A549 treated with Hydrocortisone at 1 μM for 4 hours (cell line): Measurements from ENCODE around the gene KXD1. TPM values are rescaled to one million over a fixed set of nuclear protein-coding genes. Genes with fewer than 3 reads are reported as not detected.

Experiments used
- total RNA-seq: library from RNA; stranded (reverse); fragments of 200-300 nt; extraction: Qiagen RNA extraction; gene quantifications from 5 replicates; pipeline ENCODE4 v1.2.3, GENCODE V29; 2022

The KXD1 gene
- total RNA-seq: 85.3 to 105 TPM (median 101 TPM) in 5 replicates

GRCh38 chr19:18557411-18558201, at the start of gene KXD1:
TSS of gene KXD1 (plus strand) at chr19:18557870. CDS start at chr19:18562057, 4,187 bp downstream.

GRCh38 chr19:18521692-18522123, 36.0 kb upstream of the KXD1 start, which contains the start of gene ELL:
TSS of gene ELL (minus strand) at chr19:18522070. CDS start at chr19:18522055, 15 bp downstream.

GRCh38 chr19:18542941-18543813, 14.5 kb upstream of the KXD1 start, which contains the start of gene FKBP8:
TSS of gene FKBP8 (minus strand) at chr19:18543573. CDS start at chr19:18541970, 1,603 bp downstream.

GRCh38 chr19:18571564-18572344, 14.1 kb downstream of the KXD1 start, which contains the start of gene UBA52:
TSS of gene UBA52 (plus strand) at chr19:18571857. CDS start at chr19:18573301, 1,444 bp downstream.

GRCh38 chr19:18588611-18589379, 31.1 kb downstream of the KXD1 start, which contains the start of gene REX1BD:
TSS of gene REX1BD (plus strand) at chr19:18588798. CDS start at chr19:18588802, 4 bp downstream.

GRCh38 chr19:18606281-18607225, 48.9 kb downstream of the KXD1 start, which contains the start of gene CRLF1:
TSS of gene CRLF1 (minus strand) at chr19:18606799. CDS start at chr19:18606656, 143 bp downstream.

GRCh38 chr19:18612772-18613588, 55.3 kb downstream of the KXD1 start, which contains the start of gene TMEM59L:
TSS of gene TMEM59L (plus strand) at chr19:18612870. CDS start at chr19:18612959, 89 bp downstream.

Other genes with a start within 250 kb of the KXD1 start
- gene LSM4, start 234.8 kb upstream of the KXD1 start, total RNA-seq: 199 to 250 TPM (median 235 TPM) in 5 replicates
- 2.3 to 3.5 TPM (median 2.8 TPM) in 5 replicates for gene PGPEP1, start 217.3 kb upstream of the KXD1 start, total RNA-seq
- 11.9 to 24.9 TPM (median 20.6 TPM) in 5 replicates for gene GDF15, start 171.7 kb upstream of the KXD1 start, total RNA-seq
- gene LRRC25, start 160.2 kb upstream of the KXD1 start, total RNA-seq: not detected in 5 replicates
- gene SSBP4, start 138.5 kb upstream of the KXD1 start, total RNA-seq: 31.8 to 51.7 TPM (median 46.8 TPM) in 5 replicates
- 25.7 to 42.9 TPM (median 40.8 TPM) in 5 replicates for gene ISYNA1, start 119.7 kb upstream of the KXD1 start, total RNA-seq
- 4.4 to 5.9 TPM (median 5.2 TPM) in 5 replicates for gene ELL, start 35.8 kb upstream of the KXD1 start, total RNA-seq
- gene FKBP8, start 14.3 kb upstream of the KXD1 start, total RNA-seq: 131 to 154 TPM (median 146 TPM) in 5 replicates
- gene UBA52, start 14.0 kb downstream of the KXD1 start, total RNA-seq: 920 to 1,228 TPM (median 1,167 TPM) in 5 replicates
- gene REX1BD, start 30.9 kb downstream of the KXD1 start, total RNA-seq: 31.4 to 59.2 TPM (median 55.1 TPM) in 5 replicates
- gene CRLF1, start 48.9 kb downstream of the KXD1 start, total RNA-seq: 3.8 to 8.7 TPM (median 5.1 TPM) in 5 replicates
- 3.8 to 7.0 TPM (median 5.9 TPM) in 5 replicates for gene TMEM59L, start 55.0 kb downstream of the KXD1 start, total RNA-seq
- gene KLHL26, start 79.2 kb downstream of the KXD1 start, total RNA-seq: 3.7 to 5.5 TPM (median 3.9 TPM) in 5 replicates
- gene CRTC1, start 125.8 kb downstream of the KXD1 start, total RNA-seq: 3.2 to 4.6 TPM (median 3.7 TPM) in 5 replicates
- 0.09 to 0.27 TPM (median 0.21 TPM) in 5 replicates for gene COMP, start 233.4 kb downstream of the KXD1 start, total RNA-seq